Peyer's patch (tissue), 4 donors: ENCODE data around the gene TMEM131. TPM values are rescaled to one million over a fixed set of nuclear protein-coding genes. Genes with fewer than 3 reads are reported as not detected.

Source experiments
- DNase-seq, 3 donors: peaks; one replicate each; pipeline ENCODE4 v3.0.0-alpha.2; 2017 to 2019
- H3K27ac ChIP-seq, 4 donors: fragments of 200-600 bp; sonication (generic); one replicate each; pipeline ENCODE4 v1.5.1; 2016 to 2019
- H3K27me3 ChIP-seq, 2 donors: fragments of 200-600 bp; sonication (generic); one replicate each; pipeline ENCODE4 v1.5.1; 2019
- H3K36me3 ChIP-seq, 3 donors: fragments of 200-600 bp; sonication (generic); one replicate each; pipeline ENCODE4 v1.5.1; 2016 to 2019
- H3K4me1 ChIP-seq, 4 donors: fragments of 200-600 bp; sonication (generic); one replicate each; pipeline ENCODE4 v1.5.1; 2016 to 2019
- H3K4me3 ChIP-seq, 4 donors: fragments of 200-600 bp; sonication (generic); 1 replicate in 3 of 4; 2 replicates in 1 of 4; pipeline ENCODE4 v1.5.1; 2016 to 2019; ENCODE audit warnings: mild to moderate bottlenecking in 1 of 4
- H3K9me3 ChIP-seq, 4 donors: fragments of 200-600 bp; sonication (generic); one replicate each; pipeline ENCODE4 v1.5.1; 2016 to 2019; ENCODE audit warnings: mild to moderate bottlenecking in 1 of 4
- CTCF ChIP-seq, 6 experiments: fragments of 450-650 bp in 4 of 6; fragments of 200-600 bp in 2 of 6; sonication (generic) in 1 of 6; IDR thresholded peaks; one replicate each; pipeline ENCODE4 v1.5.1; 2017 to 2019; ENCODE audit warnings: antibody characterized with exemption in 6 of 6, mild to moderate bottlenecking in 3 of 6, moderate library complexity in 1 of 6
- POLR2A ChIP-seq, 2 donors: fragments of 450-650 bp; IDR thresholded peaks; one replicate each; pipeline ENCODE4 v1.5.1; 2017; ENCODE audit warnings: antibody characterized with exemption in 2 of 2, mild to moderate bottlenecking in 2 of 2, moderate library complexity in 2 of 2
- total RNA-seq, 4 donors: library from RNA; depleted of rRNA; stranded (reverse); fragments of >200 nt; gene quantifications; one replicate each; pipeline ENCODE4 v1.1.0, GENCODE V29; 2016

Gene TMEM131
- total RNA-seq, 4 donors from 2014 or later, result 64.6 to 86.3 (median 74.5) TPM

- Histone ChIP-seq H3K4me1 (no peaks in the 10 kb centered on the region), H3K4me3 (peak overlapping the region in 2 of 4 donors; percentile 24 to 44), H3K27ac (peak overlapping the region; percentile 45 to 72 (median 58)), H3K9me3 (no peaks in the 10 kb centered on the region), H3K27me3 (no peaks in the 10 kb centered on the region), H3K36me3 (no peaks in the 10 kb centered on the region)
- no peak for TF ChIP-seq POLR2A (IDR thresholded peaks at IDR 0.05)
- TF ChIP-seq CTCF (IDR thresholded peaks at IDR 0.05), result no peak
- no peak for DNase-seq
Observed at GRCh38 chr2:97717613-97717995, 278.1 kb downstream of the TMEM131 start.

- Histone ChIP-seq H3K36me3 (no peaks in the 10 kb centered on the region), H3K27ac (peak overlapping the region in 3 of 4 donors; percentile 53 to 72 (median 64)), H3K4me1 (no peaks in the 10 kb centered on the region), H3K27me3 (no peaks in the 10 kb centered on the region), H3K9me3 (no peaks in the 10 kb centered on the region), H3K4me3 (peak overlapping the region in 2 of 4 donors; percentile 1 to 44)
- peak in 1 of 3 donors; percentile 44 for DNase-seq
- TF ChIP-seq CTCF (IDR thresholded peaks at IDR 0.05) (no peak), POLR2A (IDR thresholded peaks at IDR 0.05) (no peak)
Observed at GRCh38 chr2:97716695-97717612, 278.8 kb downstream of the TMEM131 start.

- H3K27ac ChIP-seq, result peak overlapping the region in 2 of 4 donors; percentile 64 to 72
- H3K4me1 ChIP-seq, result no peaks in the 10 kb centered on the region
- no peaks in the 10 kb centered on the region for H3K9me3 ChIP-seq
- no peaks in the 10 kb centered on the region for H3K27me3 ChIP-seq
- DNase-seq, result peak in 1 of 3 donors; percentile 31
- H3K36me3 ChIP-seq, result no peaks in the 10 kb centered on the region
- peak overlapping the region in 2 of 4 donors; percentile 6 to 44 for H3K4me3 ChIP-seq
- TF ChIP-seq CTCF (IDR thresholded peaks at IDR 0.05) (no peak), POLR2A (IDR thresholded peaks at IDR 0.05) (no peak)
Observed at GRCh38 chr2:97715951-97716694, 279.6 kb downstream of the TMEM131 start.

GRCh38 chr2:97714950-97715652 lies 280.6 kb downstream of the TMEM131 start:
- no peaks in the 10 kb centered on the region for H3K27me3 ChIP-seq
- H3K27ac ChIP-seq, result peak overlapping the region in 2 of 4 donors; percentile 75 to 79
- H3K4me3 ChIP-seq, result peak overlapping the region; percentile 27 to 44 (median 40)

More at GRCh38 chr2:97714950-97715652, 280.6 kb downstream of the TMEM131 start:
- no peaks in the 10 kb centered on the region for H3K9me3 ChIP-seq
- no peaks in the 10 kb centered on the region for H3K36me3 ChIP-seq
- DNase-seq, result peak in 1 of 3 donors; percentile 41
- H3K4me1 ChIP-seq, result no peaks in the 10 kb centered on the region
- no peak for TF ChIP-seq CTCF (IDR thresholded peaks at IDR 0.05)
- no peak for TF ChIP-seq POLR2A (IDR thresholded peaks at IDR 0.05)
